Smooth muscle cell (in vitro differentiated cells): ENCODE data around the gene CRY1. TPM values are rescaled to one million over a fixed set of nuclear protein-coding genes. Genes with fewer than 3 reads are reported as not detected.
"Not testable (repeated sequence)": the region's sequence is repeated elsewhere in the genome, so short reads cannot be mapped to it uniquely, and the experiment has no call there.

Experiments used
- DNase-seq: peaks from one replicate; lab custom pipeline; 2025; ENCODE audit not compliant: unreplicated experiment; lab: John Stamatoyannopoulos, UW
- H2AFZ ChIP-seq: fragments of 200-600 bp; sonication (generic); 2 replicates; pipeline ENCODE4 v1.6.0; 2016; ENCODE audit warnings: antibody characterized with exemption, low read depth, mild to moderate bottlenecking
- H3F3A ChIP-seq: fragments of 200-600 bp; sonication (generic); 2 replicates; pipeline ENCODE4 v1.6.0; 2017; ENCODE audit warnings: antibody characterized with exemption, low read depth
- H3K27ac ChIP-seq: fragments of 200-600 bp; sonication (generic); 2 replicates; pipeline ENCODE4 v1.5.1; 2016; ENCODE audit warnings: low read depth, mild to moderate bottlenecking
- H3K27me3 ChIP-seq: fragments of 200-600 bp; sonication (generic); 2 replicates; pipeline ENCODE4 v1.6.1; 2016; ENCODE audit warnings: low read depth, mild to moderate bottlenecking
- H3K36me3 ChIP-seq: fragments of 200-600 bp; sonication (generic); 2 replicates; pipeline ENCODE4 v1.5.1; 2016; ENCODE audit warnings: low read depth
- H3K4me1 ChIP-seq: fragments of 200-600 bp; sonication (generic); 2 replicates; pipeline ENCODE4 v1.5.1; 2016; ENCODE audit warnings: low read depth
- H3K4me2 ChIP-seq: fragments of 200-600 bp; sonication (generic); 2 replicates; pipeline ENCODE4 v1.6.0; 2016; ENCODE audit warnings: mild to moderate bottlenecking
- H3K4me3 ChIP-seq: fragments of 200-600 bp; sonication (generic); 2 replicates; pipeline ENCODE4 v1.5.1; 2016; ENCODE audit warnings: mild to moderate bottlenecking
- H3K79me2 ChIP-seq: fragments of 200-600 bp; sonication (generic); 2 replicates; pipeline ENCODE4 v1.6.0; 2016; ENCODE audit warnings: low read depth, mild to moderate bottlenecking
- H3K9ac ChIP-seq: fragments of 200-600 bp; sonication (generic); 2 replicates; pipeline ENCODE4 v1.6.0; 2016; ENCODE audit warnings: low read depth
- H3K9me3 ChIP-seq: fragments of 200-600 bp; sonication (generic); replicated peaks from 2 replicates; pipeline ENCODE4 v1.5.1; 2016; ENCODE audit warnings: low read depth
- H4K20me1 ChIP-seq: fragments of 200-600 bp; sonication (generic); 2 replicates; pipeline ENCODE4 v1.6.0; 2016; ENCODE audit warnings: low read depth
- WGBS: methylation state at CpG from one replicate; pipeline ENCODE4 v1.1.7; 2016; ENCODE audit warnings: low lambda C conversion rate; 5-methylcytosine and 5-hydroxymethylcytosine counted together
- polyA plus RNA-seq: library from polyadenylated mRNA; unstranded; fragments of >200 nt; fragmentation: Nextera tagmentation; extraction: Ambion mirVana; gene quantifications from 2 replicates; pipeline ENCODE4 v1.2.1, GENCODE V29; 2016
- total RNA-seq: library from RNA; depleted of rRNA; stranded (reverse); fragments of >200 nt; gene quantifications from 2 replicates; pipeline ENCODE4 v1.2.3, GENCODE V29; 2014
- TF ChIP-seq, protein P1 (sequence below): fragments of 200-600 bp; sonication (generic); IDR thresholded peaks from 2 replicates; pipeline ENCODE4 v1.5.1; 2017; ENCODE audit warnings: borderline replicate concordance, mild to moderate bottlenecking, antibody characterized with exemption; ENCODE audit not compliant: insufficient read depth, poor library complexity, severe bottlenecking

CRY1 gene
- total and polyA plus RNA-seq, 2 experiments from 2014 or later = 19.9 to 28.2 TPM

DNA sequence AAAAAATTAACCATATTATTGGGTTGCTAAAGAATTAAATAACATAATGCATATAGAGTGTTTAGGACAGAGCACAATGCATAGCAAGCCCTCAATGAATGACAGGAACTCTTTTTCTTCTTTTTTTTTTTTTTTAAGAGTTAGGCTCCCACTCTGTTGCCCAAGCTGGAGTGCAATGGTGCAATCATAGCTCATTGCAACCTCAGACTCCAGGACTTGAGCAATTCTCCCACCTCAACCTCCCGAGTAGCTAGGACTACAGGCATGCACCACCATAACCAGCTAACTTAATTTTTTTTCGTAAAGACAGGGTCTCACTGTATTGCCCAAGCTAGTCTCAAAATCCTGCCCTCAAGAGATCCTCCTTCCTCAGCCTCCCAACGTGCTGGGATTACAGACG, 85.9 kb downstream of the CRY1 start:
- H3K4me1 ChIP-seq = no peaks in the 10 kb centered on the region
- no peaks in the 10 kb centered on the region for H3K79me2 ChIP-seq
- no peaks in the 10 kb centered on the region for H3F3A ChIP-seq
- no peaks in the 10 kb centered on the region for H3K27me3 ChIP-seq
- H3K4me2 ChIP-seq = no peak overlapping the region
- WGBS = 96% methylated on average over 4 of the region's 4 CpGs
- H3K27ac ChIP-seq = no peak overlapping the region
- no peak for DNase-seq
- H2AFZ ChIP-seq = no peak overlapping the region
- no peak overlapping the region for H3K4me3 ChIP-seq
- TF ChIP-seq, protein P1, sequence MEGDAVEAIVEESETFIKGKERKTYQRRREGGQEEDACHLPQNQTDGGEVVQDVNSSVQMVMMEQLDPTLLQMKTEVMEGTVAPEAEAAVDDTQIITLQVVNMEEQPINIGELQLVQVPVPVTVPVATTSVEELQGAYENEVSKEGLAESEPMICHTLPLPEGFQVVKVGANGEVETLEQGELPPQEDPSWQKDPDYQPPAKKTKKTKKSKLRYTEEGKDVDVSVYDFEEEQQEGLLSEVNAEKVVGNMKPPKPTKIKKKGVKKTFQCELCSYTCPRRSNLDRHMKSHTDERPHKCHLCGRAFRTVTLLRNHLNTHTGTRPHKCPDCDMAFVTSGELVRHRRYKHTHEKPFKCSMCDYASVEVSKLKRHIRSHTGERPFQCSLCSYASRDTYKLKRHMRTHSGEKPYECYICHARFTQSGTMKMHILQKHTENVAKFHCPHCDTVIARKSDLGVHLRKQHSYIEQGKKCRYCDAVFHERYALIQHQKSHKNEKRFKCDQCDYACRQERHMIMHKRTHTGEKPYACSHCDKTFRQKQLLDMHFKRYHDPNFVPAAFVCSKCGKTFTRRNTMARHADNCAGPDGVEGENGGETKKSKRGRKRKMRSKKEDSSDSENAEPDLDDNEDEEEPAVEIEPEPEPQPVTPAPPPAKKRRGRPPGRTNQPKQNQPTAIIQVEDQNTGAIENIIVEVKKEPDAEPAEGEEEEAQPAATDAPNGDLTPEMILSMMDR = no peak
- H4K20me1 ChIP-seq = no peaks in the 10 kb centered on the region
- no peaks in the 10 kb centered on the region for H3K9me3 ChIP-seq
- no peak overlapping the region for H3K9ac ChIP-seq
- peaks cover 4% of the 10 kb centered on the region for H3K36me3 ChIP-seq

DNA sequence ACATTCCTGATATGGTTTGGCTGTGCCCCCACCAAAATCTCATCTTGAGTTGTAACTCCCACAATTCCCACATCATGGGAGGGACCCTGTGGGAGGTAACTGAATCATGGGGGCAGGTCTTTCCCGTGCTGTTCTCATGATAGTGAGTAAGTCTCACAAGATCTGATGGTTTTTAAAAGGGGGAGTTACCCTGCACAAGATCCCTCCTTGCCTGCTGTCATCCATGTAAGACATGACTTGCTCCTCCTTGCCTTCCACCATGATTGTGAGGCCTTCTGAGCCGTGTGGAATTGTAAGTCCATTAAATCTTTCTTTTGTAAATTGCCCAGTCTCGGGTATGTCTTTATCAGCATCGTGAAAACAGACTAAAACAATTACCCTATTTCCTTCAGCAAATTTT, 90.7 kb downstream of the CRY1 start:
- H3K36me3 ChIP-seq, H3K27ac ChIP-seq, H3K79me2 ChIP-seq, H4K20me1 ChIP-seq, H3K4me1 ChIP-seq, H3F3A ChIP-seq, H3K9ac ChIP-seq, H3K4me3 ChIP-seq, H3K27me3 ChIP-seq, H2AFZ ChIP-seq, H3K4me2 ChIP-seq, H3K9me3 ChIP-seq, DNase-seq: not testable (repeated sequence)
- WGBS = 95% methylated on average over 4 of the region's 4 CpGs

DNA sequence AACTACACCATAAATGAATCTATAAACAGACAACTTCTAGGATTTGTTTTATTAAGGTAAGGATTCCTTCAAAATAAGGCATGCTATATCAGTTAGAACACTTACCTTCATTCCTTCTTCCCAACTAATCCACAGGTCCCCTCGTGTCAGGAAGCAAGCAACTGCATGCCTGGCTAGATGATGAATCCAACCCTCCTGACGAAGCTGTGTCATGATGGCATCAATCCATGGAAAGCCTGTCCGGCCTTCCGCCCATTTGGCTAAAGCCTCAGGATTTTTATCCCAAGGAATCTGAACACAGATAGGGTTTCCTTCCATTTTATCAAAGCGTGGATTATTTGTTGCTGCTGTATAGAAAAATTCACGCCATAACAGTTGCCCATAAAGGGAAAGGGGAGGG, 93.9 kb downstream of the CRY1 start:
- H3K9ac ChIP-seq = no peak overlapping the region
- H3K4me3 ChIP-seq = no peak overlapping the region
- no peaks in the 10 kb centered on the region for H3F3A ChIP-seq
- no peak overlapping the region for H3K27ac ChIP-seq
- no peak overlapping the region for H3K4me2 ChIP-seq
- no peaks in the 10 kb centered on the region for H3K79me2 ChIP-seq
- 82% methylated on average over 6 of the region's 6 CpGs for WGBS
- DNase-seq = no peak
- peaks cover 11% of the 10 kb centered on the region for H3K36me3 ChIP-seq
- TF ChIP-seq, protein P1 = no peak
- no peak overlapping the region for H2AFZ ChIP-seq
- H4K20me1 ChIP-seq = no peaks in the 10 kb centered on the region
- H3K9me3 ChIP-seq = no peaks in the 10 kb centered on the region
- H3K27me3 ChIP-seq = no peaks in the 10 kb centered on the region
- no peaks in the 10 kb centered on the region for H3K4me1 ChIP-seq

DNA sequence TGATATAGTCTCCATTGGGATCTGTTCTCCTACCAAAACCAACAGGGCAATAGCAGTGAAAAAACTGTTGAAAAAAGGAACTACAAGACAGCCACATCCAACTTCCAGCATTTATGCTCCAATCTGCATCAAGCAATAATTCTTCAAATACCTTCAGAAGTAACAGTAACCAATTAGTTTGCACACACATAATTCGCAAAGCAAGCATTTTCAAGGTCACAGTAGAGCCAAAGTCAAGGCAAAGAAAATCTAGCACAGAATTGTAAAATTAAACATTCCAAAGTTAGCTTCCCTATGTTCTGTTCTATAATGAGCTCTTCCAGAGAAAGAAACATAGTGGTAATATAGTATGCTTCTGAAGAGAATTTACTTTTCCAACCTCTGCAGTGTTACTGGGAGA, 95.4 kb downstream of the CRY1 start:
- TF ChIP-seq, protein P1 = no peak
- no peaks in the 10 kb centered on the region for H3F3A ChIP-seq
- H3K9me3 ChIP-seq = no peaks in the 10 kb centered on the region
- H3K4me2 ChIP-seq = no peak overlapping the region
- H4K20me1 ChIP-seq = no peaks in the 10 kb centered on the region
- no peak overlapping the region for H3K9ac ChIP-seq
- H3K27me3 ChIP-seq = no peaks in the 10 kb centered on the region
- H3K79me2 ChIP-seq = no peaks in the 10 kb centered on the region
- H2AFZ ChIP-seq = no peak overlapping the region
- 100% methylated on average over 1 of the region's 1 CpG for WGBS
- H3K4me1 ChIP-seq = no peaks in the 10 kb centered on the region
- H3K36me3 ChIP-seq = peaks cover 11% of the 10 kb centered on the region
- DNase-seq = no peak
- no peak overlapping the region for H3K4me3 ChIP-seq
- H3K27ac ChIP-seq = no peak overlapping the region

DNA sequence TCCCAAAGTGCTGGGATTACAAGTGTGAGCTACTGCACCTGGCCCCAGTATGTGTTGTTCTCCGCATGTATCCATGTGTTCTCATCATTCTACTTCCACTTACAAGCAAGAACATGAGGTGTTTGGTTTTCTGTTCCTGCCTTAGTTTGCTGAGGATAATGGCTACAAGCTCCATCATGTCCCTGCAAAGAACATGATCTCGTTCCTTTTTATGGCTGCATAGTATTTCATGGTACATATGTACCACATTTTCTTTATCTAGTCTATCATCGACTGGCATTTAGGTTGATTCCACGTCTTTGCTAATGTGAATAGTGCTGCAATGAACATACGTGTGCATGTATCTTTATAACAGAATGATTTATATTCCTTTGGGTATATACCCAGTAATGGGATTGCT, 97.2 kb downstream of the CRY1 start:
- DNase-seq, H3K27me3 ChIP-seq, H3K79me2 ChIP-seq, H3K4me3 ChIP-seq, H3K27ac ChIP-seq, H2AFZ ChIP-seq, H3K36me3 ChIP-seq, H3K9ac ChIP-seq, H3K4me1 ChIP-seq, H3K9me3 ChIP-seq, H4K20me1 ChIP-seq, H3K4me2 ChIP-seq, H3F3A ChIP-seq: not testable (repeated sequence)
- WGBS = 98% methylated on average over 5 of the region's 5 CpGs
